Colon (tissue), 2 donors: Measurements from ENCODE around the gene SCARF2.

Experiments
- FAIRE-seq: peaks from 2 replicates; lab custom pipeline; 2012; peaks lifted over from hg19 to GRCh38; lab: Jason Lieb, UNC
- donor health status: control.
- donor health status: control.

The SCARF2 gene

GRCh38 chr22:20439556-20439927, 1.9 kb upstream of the SCARF2 start:
- no peak for FAIRE-seq

- no peak for FAIRE-seq
Observed at GRCh38 chr22:20438678-20439492, 1.3 kb upstream of the SCARF2 start.

GRCh38 chr22:20438427-20438677, 727 bp upstream of the SCARF2 start:
- FAIRE-seq: no peak

- FAIRE-seq: no peak
Observed at GRCh38 chr22:20436768-20437612, 635 bp downstream of the SCARF2 start.

- no peak for FAIRE-seq
Observed at GRCh38 chr22:20436307-20436767, 1.3 kb downstream of the SCARF2 start.

GRCh38 chr22:20435436-20436306, 2.0 kb downstream of the SCARF2 start:
- FAIRE-seq: no peak

GRCh38 chr22:20434773-20435172, 2.9 kb downstream of the SCARF2 start:
- no peak for FAIRE-seq

GRCh38 chr22:20434264-20434751, 3.3 kb downstream of the SCARF2 start:
- no peak for FAIRE-seq

GRCh38 chr22:20433686-20434241, 3.9 kb downstream of the SCARF2 start:
- FAIRE-seq: no peak

GRCh38 chr22:20433191-20433590, 4.4 kb downstream of the SCARF2 start:
- FAIRE-seq: no peak

GRCh38 chr22:20432244-20432686, 5.4 kb downstream of the SCARF2 start:
- FAIRE-seq: no peak

- no peak for FAIRE-seq
Observed at GRCh38 chr22:20431511-20432192, 6.0 kb downstream of the SCARF2 start.

GRCh38 chr22:20430720-20431510, 6.7 kb downstream of the SCARF2 start:
- FAIRE-seq: no peak

- no peak for FAIRE-seq
Observed at GRCh38 chr22:20430101-20430719, 7.4 kb downstream of the SCARF2 start.

GRCh38 chr22:20429254-20430100, 8.1 kb downstream of the SCARF2 start:
- no peak for FAIRE-seq

GRCh38 chr22:20428496-20429253, 8.9 kb downstream of the SCARF2 start:
- FAIRE-seq: no peak

- no peak for FAIRE-seq
Observed at GRCh38 chr22:20427945-20428417, 9.6 kb downstream of the SCARF2 start.
